ENCODE data around the gene MGAT4B.
A peak's percentile ranks its signal among the peaks of the same experiment; 100 is the strongest.

MGAT4B gene

GRCh38 chr5:179806250-179807048 is at the start of gene MGAT4B:
Gene MGAT4B, minus strand, starts transcription at chr5:179806866. Its CDS starts 283 bp downstream, at chr5:179806583.
- TF ChIP-seq CTCF (IDR thresholded peaks at IDR 0.05; ENCODE audit: control insufficient read depth, extremely low read depth, insufficient read depth): no peak
- DNase-seq (ENCODE audit: low read depth): no peak
- H3K4me3 ChIP-seq (ENCODE audit: low read depth, low read length): peak within 1 kb of the TSS; percentile 75

GRCh38 chr5:179854356-179854755 is 47.7 kb upstream of the MGAT4B start:
- no peak overlapping the region for H3K4me3 ChIP-seq (ENCODE audit: low read depth, low read length)
- no peak for TF ChIP-seq CTCF (IDR thresholded peaks at IDR 0.05; ENCODE audit: control insufficient read depth, extremely low read depth, insufficient read depth)
- DNase-seq (ENCODE audit: low read depth): no peak

GRCh38 chr5:179852993-179853547 is 46.4 kb upstream of the MGAT4B start:
- no peak for TF ChIP-seq CTCF (IDR thresholded peaks at IDR 0.05; ENCODE audit: control insufficient read depth, extremely low read depth, insufficient read depth)
- no peak overlapping the region for H3K4me3 ChIP-seq (ENCODE audit: low read depth, low read length)
- DNase-seq (ENCODE audit: low read depth): no peak

GRCh38 chr5:179841621-179842020 is 35.0 kb upstream of the MGAT4B start:
- no peak for DNase-seq (ENCODE audit: low read depth)
- no peak for TF ChIP-seq CTCF (IDR thresholded peaks at IDR 0.05; ENCODE audit: control insufficient read depth, extremely low read depth, insufficient read depth)
- no peak overlapping the region for H3K4me3 ChIP-seq (ENCODE audit: low read depth, low read length)

GRCh38 chr5:179840766-179841165 is 34.1 kb upstream of the MGAT4B start:
- DNase-seq (ENCODE audit: low read depth): no peak
- no peak overlapping the region for H3K4me3 ChIP-seq (ENCODE audit: low read depth, low read length)
- TF ChIP-seq CTCF (IDR thresholded peaks at IDR 0.05; ENCODE audit: control insufficient read depth, extremely low read depth, insufficient read depth): no peak

- no peak overlapping the region for H3K4me3 ChIP-seq (ENCODE audit: low read depth, low read length)
- no peak for TF ChIP-seq CTCF (IDR thresholded peaks at IDR 0.05; ENCODE audit: control insufficient read depth, extremely low read depth, insufficient read depth)
- no peak for DNase-seq (ENCODE audit: low read depth)
Measured at GRCh38 chr5:179840321-179840720, 33.7 kb upstream of the MGAT4B start.

All from LNCaP clone FGC (cell line).